ENCODE measurements around the gene KLHL33.

DNA sequence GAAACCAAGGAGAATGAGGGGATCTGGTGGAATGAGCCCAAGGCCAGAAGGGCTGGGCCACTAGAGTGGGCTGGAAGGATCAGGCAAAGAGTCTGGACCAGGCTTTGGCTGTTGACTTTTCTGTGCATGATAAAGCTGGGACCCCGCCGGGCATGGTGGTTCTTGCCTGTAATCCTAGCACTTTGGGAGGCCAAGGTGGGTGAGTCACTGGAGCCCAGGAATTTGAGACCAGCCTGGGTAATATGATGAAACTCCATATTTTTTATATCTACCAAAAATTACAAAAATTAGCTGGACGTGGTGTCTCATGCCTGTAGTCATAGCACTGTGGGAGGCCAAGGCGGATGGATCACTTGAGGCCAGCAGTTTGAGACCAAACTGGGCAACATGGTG is 393 bp upstream of the KLHL33 start:
- TF ChIP-seq POLR2AphosphoS5 (IDR thresholded peaks at IDR 0.05; ENCODE audit: low read depth, low read length) (no peak), TAF1 (IDR thresholded peaks at IDR 0.05; ENCODE audit: low read depth, low read length) (no peak)

Data from GM12891 (cell line).